Kidney (tissue), 14 donors: ENCODE data around the gene TRIM41. TPM values are rescaled to one million over a fixed set of nuclear protein-coding genes. Genes with fewer than 3 reads are reported as not detected.
A peak's percentile ranks its signal among the peaks of the same experiment; 100 is the strongest.
"Not testable (repeated sequence)": the region's sequence is repeated elsewhere in the genome, so short reads cannot be mapped to it uniquely, and the experiment has no call there.

Source experiments
- DNase-seq, 5 donors: peaks; one replicate each; pipeline ENCODE4 v3.0.0-alpha.2; 2013 to 2020
- FAIRE-seq: peaks from 2 replicates; lab custom pipeline; 2012; peaks lifted over from hg19 to GRCh38; lab: Jason Lieb, UNC
- H3K27ac ChIP-seq, 2 donors: one replicate each; pipeline ENCODE4 v1.7.0; 2013; ENCODE audit warnings: low read depth in 2 of 2, low read length in 2 of 2, inconsistent platforms in 1 of 2
- H3K27me3 ChIP-seq: one replicate; pipeline ENCODE4 v1.7.1; 2013; ENCODE audit warnings: low read length, inconsistent platforms; ENCODE audit not compliant: control insufficient read depth, insufficient read depth
- H3K36me3 ChIP-seq, 3 donors: one replicate each; pipeline versions ENCODE4 v1.7.0 to v1.7.1; 2013; ENCODE audit warnings: low read length in 3 of 3, control low read depth in 1 of 3, inconsistent platforms in 1 of 3; ENCODE audit not compliant: insufficient read depth in 3 of 3, control insufficient read depth in 2 of 3
- H3K4me1 ChIP-seq, 3 donors: one replicate each; pipeline versions ENCODE4 v1.7.0 to v1.7.1; 2013; ENCODE audit warnings: low read length in 3 of 3, inconsistent platforms in 1 of 3, low read depth in 1 of 3; ENCODE audit not compliant: control insufficient read depth in 2 of 3, insufficient read depth in 2 of 3
- H3K4me3 ChIP-seq, 3 donors: one replicate each; pipeline versions ENCODE4 v1.7.0 to v1.8.1; 2013; ENCODE audit warnings: low read length in 3 of 3, control low read depth in 1 of 3, inconsistent platforms in 1 of 3
- H3K9ac ChIP-seq, 3 donors: one replicate each; pipeline versions ENCODE4 v1.7.0 to v1.7.1; 2013; ENCODE audit warnings: low read length in 3 of 3, control low read depth in 1 of 3, inconsistent platforms in 1 of 3
- H3K9me3 ChIP-seq, 3 donors: one replicate each; pipeline versions ENCODE4 v1.7.0 to v1.7.1; 2013; ENCODE audit warnings: low read length in 3 of 3, control low read depth in 1 of 3, inconsistent platforms in 1 of 3; ENCODE audit not compliant: control insufficient read depth in 2 of 3, insufficient read depth in 1 of 3
- intact Hi-C: fragments of 100-400 bp; cut with DNase I; formaldehyde crosslinking; loops from one replicate; pipeline ENCODE4 v1.11.1; 2022
- polyA plus RNA-seq: library from polyadenylated mRNA; stranded (reverse); fragments of 350-450 nt; fragmentation: Illumina TruSeq; extraction: RNeasy Lipid Tissue Mini Kit (QIAGEN cat#74804); gene quantifications from one replicate; pipeline ENCODE4 v1.2.3, GENCODE V29; 2014; ENCODE audit warnings: low read depth, low replicate concordance; ENCODE audit not compliant: insufficient read depth
- total RNA-seq: library from RNA; stranded (reverse); fragmentation: NEBNext Ultra II Directional; extraction: Animal tissue kit (Norgen Biotek cat#: 25700); gene quantifications from one replicate; pipeline ENCODE4 v1.2.1, GENCODE V29; 2021
- TF ChIP-seq, protein P1 (sequence below): IDR thresholded peaks from 3 replicates; pipeline ENCODE4 v1.5.1; 2012; ENCODE audit warnings: mild to moderate bottlenecking, moderate library complexity, borderline replicate concordance; ENCODE audit not compliant: insufficient read depth; ENCODE audit errors: extremely low read depth
- donor health status: control.
- donor health status: control.
- donor health status: control.
- donor health status: control.
- donor health status: control.
- donor health status: DM: yes; HTN: yes; CAD: no.
- donor health status: Normal renal cell carcinoma (clear cell type).

TRIM41 gene
- total and polyA plus RNA-seq, 2 donors from 2014 or later = 21.8 to 34.9 TPM

DNA sequence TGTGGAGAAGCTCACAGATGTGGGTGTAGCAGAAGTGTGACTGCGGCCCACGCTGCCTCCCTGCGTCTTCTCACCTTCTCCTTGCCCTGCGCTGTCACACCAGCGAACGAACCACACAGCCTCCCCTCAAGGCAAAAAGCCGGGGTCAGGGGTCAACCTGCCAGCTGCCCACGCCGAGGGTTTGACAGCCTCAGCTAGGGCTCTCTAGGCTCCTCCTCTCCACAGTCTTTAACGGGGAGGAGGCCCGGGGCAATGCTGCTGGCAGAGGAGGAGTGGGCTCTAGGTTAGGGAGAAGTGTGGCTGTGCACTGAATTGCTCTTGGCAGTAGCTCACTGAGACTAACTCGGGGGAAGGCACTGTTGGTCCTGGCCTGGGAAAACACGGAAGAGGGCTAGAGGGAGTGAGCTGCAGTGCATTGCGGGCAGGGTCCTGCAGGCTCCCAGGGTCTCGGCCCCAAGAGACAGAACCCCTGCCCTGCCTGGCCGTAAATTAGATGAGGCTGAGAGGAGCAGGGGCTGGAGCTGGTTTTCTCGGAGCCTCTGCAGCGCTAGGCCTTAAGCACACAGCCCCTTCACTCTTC, 42.1 kb downstream of the TRIM41 start:
- intact Hi-C loops = no loop called here
- no peak for FAIRE-seq
- H3K36me3 ChIP-seq = peaks cover 0 to 9% (median 2%) of the 10 kb centered on the region in 3 donors
- no peak overlapping the region for H3K27ac ChIP-seq
- no peaks in the 10 kb centered on the region for H3K9me3 ChIP-seq
- DNase-seq = no peak
- no peak overlapping the region for H3K4me3 ChIP-seq
- TF ChIP-seq, protein P1, sequence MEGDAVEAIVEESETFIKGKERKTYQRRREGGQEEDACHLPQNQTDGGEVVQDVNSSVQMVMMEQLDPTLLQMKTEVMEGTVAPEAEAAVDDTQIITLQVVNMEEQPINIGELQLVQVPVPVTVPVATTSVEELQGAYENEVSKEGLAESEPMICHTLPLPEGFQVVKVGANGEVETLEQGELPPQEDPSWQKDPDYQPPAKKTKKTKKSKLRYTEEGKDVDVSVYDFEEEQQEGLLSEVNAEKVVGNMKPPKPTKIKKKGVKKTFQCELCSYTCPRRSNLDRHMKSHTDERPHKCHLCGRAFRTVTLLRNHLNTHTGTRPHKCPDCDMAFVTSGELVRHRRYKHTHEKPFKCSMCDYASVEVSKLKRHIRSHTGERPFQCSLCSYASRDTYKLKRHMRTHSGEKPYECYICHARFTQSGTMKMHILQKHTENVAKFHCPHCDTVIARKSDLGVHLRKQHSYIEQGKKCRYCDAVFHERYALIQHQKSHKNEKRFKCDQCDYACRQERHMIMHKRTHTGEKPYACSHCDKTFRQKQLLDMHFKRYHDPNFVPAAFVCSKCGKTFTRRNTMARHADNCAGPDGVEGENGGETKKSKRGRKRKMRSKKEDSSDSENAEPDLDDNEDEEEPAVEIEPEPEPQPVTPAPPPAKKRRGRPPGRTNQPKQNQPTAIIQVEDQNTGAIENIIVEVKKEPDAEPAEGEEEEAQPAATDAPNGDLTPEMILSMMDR = no peak
- no peak overlapping the region for H3K9ac ChIP-seq
- peaks cover 0 to 4% (median 0%) of the 10 kb centered on the region in 3 donors for H3K4me1 ChIP-seq
- no peaks in the 10 kb centered on the region for H3K27me3 ChIP-seq

DNA sequence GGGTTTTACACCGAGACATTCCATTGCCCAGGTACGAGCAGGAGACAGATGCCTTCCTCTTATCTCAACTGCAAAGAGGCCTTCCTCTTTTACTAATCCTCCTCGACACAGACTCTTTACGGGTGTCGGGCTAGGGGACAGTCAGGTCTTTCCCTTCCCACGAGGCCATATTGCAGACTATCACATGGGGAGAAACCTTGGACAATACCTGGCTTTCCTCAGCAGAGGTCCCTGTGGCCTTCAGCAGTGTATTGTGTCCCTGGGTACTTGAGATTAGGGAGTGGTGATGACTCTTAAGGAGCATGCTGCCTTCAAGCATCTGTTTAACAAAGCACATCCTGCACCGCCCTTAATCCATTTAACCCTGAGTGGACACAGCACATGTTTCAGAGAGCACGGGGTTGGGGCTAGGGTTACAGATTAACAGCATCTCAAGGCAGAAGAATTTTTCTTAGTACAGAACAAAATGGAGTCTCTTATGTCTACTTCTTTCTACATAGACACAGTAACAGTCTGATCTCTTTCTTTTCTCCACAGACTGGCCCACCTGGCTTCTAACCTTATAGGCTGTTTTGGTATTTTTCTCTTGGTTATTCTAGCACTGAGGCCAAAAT, 44.3 kb downstream of the TRIM41 start:
- intact Hi-C loops, H3K27me3 ChIP-seq, H3K4me3 ChIP-seq, H3K4me1 ChIP-seq, H3K27ac ChIP-seq, H3K9me3 ChIP-seq, H3K36me3 ChIP-seq, DNase-seq, FAIRE-seq, H3K9ac ChIP-seq: not testable (repeated sequence)

DNA sequence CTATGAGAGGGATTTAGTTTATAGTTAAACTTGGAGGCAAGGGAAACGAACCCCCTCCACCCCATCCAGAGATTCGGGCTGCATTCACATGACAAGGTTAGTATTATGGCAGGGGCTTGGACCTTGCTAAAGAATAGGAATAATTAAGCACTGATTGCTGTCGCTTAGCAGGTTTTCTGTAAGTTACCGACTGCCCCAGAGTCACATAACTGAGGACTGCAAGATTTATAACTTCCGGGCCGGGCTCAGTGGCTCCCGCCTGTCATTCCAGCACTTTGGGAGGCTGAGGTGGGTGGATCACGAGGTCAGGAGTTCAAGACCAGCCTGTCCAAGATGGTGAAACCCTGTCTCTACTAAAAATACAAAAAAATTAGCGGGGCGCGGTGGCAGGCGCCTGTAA, 44.8 kb downstream of the TRIM41 start:
- DNase-seq = peak in 2 of 5 donors; percentile 45 to 46
- intact Hi-C loops, H3K4me3 ChIP-seq, H3K27me3 ChIP-seq, H3K36me3 ChIP-seq, FAIRE-seq, H3K4me1 ChIP-seq, H3K9me3 ChIP-seq, H3K27ac ChIP-seq, H3K9ac ChIP-seq: not testable (repeated sequence)

DNA sequence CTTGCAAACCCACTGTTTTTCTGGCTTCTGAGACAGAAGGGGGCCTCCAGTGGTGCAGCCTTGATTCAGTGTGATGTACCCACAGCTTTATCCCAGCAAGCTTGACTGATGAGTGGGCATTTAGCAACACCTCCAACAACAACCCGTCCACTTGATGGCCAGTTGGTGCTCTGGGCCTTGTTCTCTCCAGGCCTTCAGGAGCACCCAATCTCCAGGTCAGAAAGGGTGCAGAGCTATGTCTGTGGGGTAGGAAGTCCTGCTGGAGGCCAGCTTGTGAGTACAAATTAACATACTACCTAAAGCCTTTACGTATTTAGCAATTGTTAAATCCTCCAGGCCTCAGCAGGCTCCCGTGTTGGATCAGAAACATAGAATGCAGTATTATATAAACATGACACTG, 48.0 kb downstream of the TRIM41 start:
- Histone ChIP-seq H3K4me1 (no peaks in the 10 kb centered on the region), H3K9ac (no peak overlapping the region), H3K27me3 (no peaks in the 10 kb centered on the region), H3K4me3 (no peak overlapping the region), H3K36me3 (peaks cover 0 to 2% (median 0%) of the 10 kb centered on the region in 3 donors), H3K27ac (no peak overlapping the region), H3K9me3 (no peaks in the 10 kb centered on the region)
- DNase-seq (no peak), FAIRE-seq (no peak)
- TF ChIP-seq, protein P1 = no peak
- intact Hi-C loops = no loop called here

DNA sequence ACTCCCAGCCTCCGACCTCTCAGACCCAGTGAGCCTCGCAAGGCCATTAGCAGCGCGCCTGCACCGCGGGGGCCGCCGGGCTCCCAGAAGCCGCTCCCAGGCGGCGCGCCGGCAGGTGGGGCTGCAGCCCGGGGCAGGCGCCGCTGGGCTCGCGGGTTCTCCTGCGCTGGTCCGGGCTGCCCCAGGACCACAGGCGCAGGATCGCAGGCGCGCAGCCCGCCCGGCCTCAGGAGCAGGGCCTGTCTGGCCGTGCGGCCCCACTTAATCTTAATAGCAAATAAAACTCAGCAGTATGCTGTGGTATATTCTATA, 50.3 kb downstream of the TRIM41 start:
- peak in 2 of 5 donors; percentile 27 to 32 for DNase-seq
- H3K9ac ChIP-seq, H3K9me3 ChIP-seq, H3K4me1 ChIP-seq, H3K36me3 ChIP-seq, H3K4me3 ChIP-seq, intact Hi-C loops, FAIRE-seq, H3K27me3 ChIP-seq, H3K27ac ChIP-seq: not testable (repeated sequence)
